ENCODE data around the gene NBPF20. TPM values are rescaled to one million over a fixed set of nuclear protein-coding genes. Genes with fewer than 3 reads are reported as not detected.
"Not testable (repeated sequence)": the region's sequence is repeated elsewhere in the genome, so short reads cannot be mapped to it uniquely, and the experiment has no call there.

Gene NBPF20
- total RNA-seq, 1 donor from 2014 or later: 0.37 TPM

DNA sequence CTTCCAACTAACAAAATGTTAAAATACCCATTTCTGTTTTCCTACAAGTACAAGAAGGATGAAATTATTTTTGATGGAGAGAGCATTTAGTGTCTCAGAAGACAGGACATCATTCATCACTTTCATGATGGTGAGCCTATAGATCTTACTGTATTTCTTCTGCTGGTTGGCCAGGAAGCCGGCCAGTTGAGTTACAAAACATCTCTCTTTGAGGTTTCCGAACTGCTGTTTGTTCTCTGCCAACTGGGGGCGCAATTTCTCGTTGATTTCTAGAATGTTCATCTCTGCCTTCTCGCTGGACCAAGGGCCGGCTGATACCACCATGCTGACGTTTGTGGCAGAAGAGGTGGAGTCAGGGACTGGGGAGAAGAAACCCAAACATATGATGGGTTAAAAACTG lies 20.5 kb downstream of the NBPF20 start:
- H3K27me3 Mint-ChIP-seq (ENCODE audit: insufficient read depth, low read depth); H3K4me1 ChIP-seq; H3K4me2 ChIP-seq; H3K36me3 Mint-ChIP-seq; H4K20me1 ChIP-seq (ENCODE audit: low read depth); H3K36me3 ChIP-seq; DNase-seq (ENCODE audit: low spot score); H2AFZ ChIP-seq (replicated peaks); H3F3A ChIP-seq (ENCODE audit: low read depth); H3K4me3 ChIP-seq; H3K4me3 Mint-ChIP-seq; H3K79me2 ChIP-seq (ENCODE audit: low read depth); H3K9ac ChIP-seq; H3K27me3 ChIP-seq; H3K27ac Mint-ChIP-seq; H3K9me3 Mint-ChIP-seq; H3K27ac ChIP-seq; H3K4me1 Mint-ChIP-seq; H3K9me3 ChIP-seq (ENCODE audit: low read depth): not testable (repeated sequence)
- TF ChIP-seq, protein P1, sequence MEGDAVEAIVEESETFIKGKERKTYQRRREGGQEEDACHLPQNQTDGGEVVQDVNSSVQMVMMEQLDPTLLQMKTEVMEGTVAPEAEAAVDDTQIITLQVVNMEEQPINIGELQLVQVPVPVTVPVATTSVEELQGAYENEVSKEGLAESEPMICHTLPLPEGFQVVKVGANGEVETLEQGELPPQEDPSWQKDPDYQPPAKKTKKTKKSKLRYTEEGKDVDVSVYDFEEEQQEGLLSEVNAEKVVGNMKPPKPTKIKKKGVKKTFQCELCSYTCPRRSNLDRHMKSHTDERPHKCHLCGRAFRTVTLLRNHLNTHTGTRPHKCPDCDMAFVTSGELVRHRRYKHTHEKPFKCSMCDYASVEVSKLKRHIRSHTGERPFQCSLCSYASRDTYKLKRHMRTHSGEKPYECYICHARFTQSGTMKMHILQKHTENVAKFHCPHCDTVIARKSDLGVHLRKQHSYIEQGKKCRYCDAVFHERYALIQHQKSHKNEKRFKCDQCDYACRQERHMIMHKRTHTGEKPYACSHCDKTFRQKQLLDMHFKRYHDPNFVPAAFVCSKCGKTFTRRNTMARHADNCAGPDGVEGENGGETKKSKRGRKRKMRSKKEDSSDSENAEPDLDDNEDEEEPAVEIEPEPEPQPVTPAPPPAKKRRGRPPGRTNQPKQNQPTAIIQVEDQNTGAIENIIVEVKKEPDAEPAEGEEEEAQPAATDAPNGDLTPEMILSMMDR (IDR thresholded peaks at IDR 0.05): peak; percentile 26

GRCh38 chr1:145400701-145401100 lies 24.7 kb downstream of the NBPF20 start:
- H3F3A ChIP-seq (ENCODE audit: low read depth); H3K4me2 ChIP-seq; H2AFZ ChIP-seq (replicated peaks); DNase-seq (ENCODE audit: low spot score); H3K4me1 ChIP-seq; H3K36me3 Mint-ChIP-seq; H3K27me3 ChIP-seq; H3K27me3 Mint-ChIP-seq (ENCODE audit: insufficient read depth, low read depth); H3K9ac ChIP-seq; H3K9me3 Mint-ChIP-seq; H3K4me3 Mint-ChIP-seq; H3K4me3 ChIP-seq; H3K4me1 Mint-ChIP-seq; H3K36me3 ChIP-seq; H3K27ac ChIP-seq; H3K9me3 ChIP-seq (ENCODE audit: low read depth); H3K79me2 ChIP-seq (ENCODE audit: low read depth); H3K27ac Mint-ChIP-seq; H4K20me1 ChIP-seq (ENCODE audit: low read depth): not testable (repeated sequence)

Small RNAs within 50 kb of the gene (small RNA-seq; reads per million reads assigned to genes)
- 2.9 reads per million, percentile 91 among the genes with 10 or more reads in this experiment for gene RF00003

Other genes with a start within 250 kb of the NBPF20 start
- not detected in 2 replicates for gene PPIAL4D, start 183.4 kb downstream of the NBPF20 start, total RNA-seq (ENCODE audit: low replicate concordance)
- gene GPR89A, start 182.4 kb upstream of the NBPF20 start, total RNA-seq (ENCODE audit: low replicate concordance): 46.9 and 72.7 TPM in 2 replicates

All from neural progenitor cell (in vitro differentiated cells).